Caco-2 (cell line): Measurements from ENCODE around the gene MORN2. TPM values are rescaled to one million over a fixed set of nuclear protein-coding genes. Genes with fewer than 3 reads are reported as not detected.

ENCODE experiments used
- BruUV-seq: library from RNA; stranded (reverse); fragments of 400-500 nt; replicated peaks from 2 replicates; lab custom pipeline; 2021; lab: Mats Ljungman, UMichigan
- CTCF ChIA-PET: fragments of 300-600 bp; sonication (Branson Sonifier 250); formaldehyde crosslinking; loops from one replicate; lab custom pipeline; 2022; ENCODE audit warnings: antibody characterized with exemption; lab: Charles Lee
- POLR2A ChIA-PET: fragments of 300-600 bp; sonication (Branson Sonifier 250); formaldehyde crosslinking; loops from one replicate; lab custom pipeline; 2022; ENCODE audit warnings: antibody characterized with exemption; lab: Charles Lee
- DNase-seq, 2 experiments: peaks; one replicate each; pipeline versions ENCODE4 v3.0.0 to v3.0.0-alpha.2; 2020 to 2022
- H3K27me3 ChIP-seq: replicated peaks from 2 replicates; pipeline ENCODE4 v1.6.0; 2011; ENCODE audit warnings: low read length; ENCODE audit not compliant: control insufficient read depth, insufficient read depth
- H3K36me3 ChIP-seq: 2 replicates; pipeline ENCODE4 v1.5.1; 2011; ENCODE audit warnings: low read length; ENCODE audit not compliant: control insufficient read depth, insufficient read depth
- H3K4me1 ChIP-seq: fragments of 250-450 bp; sonication (Bioruptor Pico); 2 replicates; pipeline ENCODE4 v1.5.1; 2020; ENCODE audit warnings: mild to moderate bottlenecking
- H3K4me3 ChIP-seq: 2 replicates; pipeline ENCODE4 v1.5.1; 2011; ENCODE audit warnings: low read depth, mild to moderate bottlenecking, control low read depth, low read length
- H3K9me3 ChIP-seq: fragments of 250-450 bp; sonication (Bioruptor Pico); 2 replicates; pipeline ENCODE4 v1.5.1; 2020; ENCODE audit warnings: mild to moderate bottlenecking, moderate library complexity
- H3K27ac Mint-ChIP-seq: one replicate; pipeline ENCODE4 v1.8.0; 2022; ENCODE audit warnings: mixed read lengths; ENCODE audit not compliant: unreplicated experiment
- H3K27me3 Mint-ChIP-seq: one replicate; pipeline ENCODE4 v1.8.0; 2022; ENCODE audit warnings: mixed read lengths; ENCODE audit not compliant: insufficient read depth, unreplicated experiment
- H3K36me3 Mint-ChIP-seq: one replicate; pipeline ENCODE4 v1.8.0; 2022; ENCODE audit warnings: mild to moderate bottlenecking, mixed read lengths; ENCODE audit not compliant: insufficient read depth, unreplicated experiment
- H3K4me1 Mint-ChIP-seq: one replicate; pipeline ENCODE4 v1.8.0; 2022; ENCODE audit warnings: low read depth, mixed read lengths; ENCODE audit not compliant: unreplicated experiment
- H3K4me3 Mint-ChIP-seq: one replicate; pipeline ENCODE4 v1.8.0; 2022; ENCODE audit warnings: mild to moderate bottlenecking, moderate library complexity, mixed read lengths; ENCODE audit not compliant: unreplicated experiment
- H3K9me3 Mint-ChIP-seq: one replicate; pipeline ENCODE4 v1.8.0; 2022; ENCODE audit warnings: mixed read lengths; ENCODE audit not compliant: unreplicated experiment
- intact Hi-C: fragments of 100-400 bp; cut with micrococcal nuclease; formaldehyde crosslinking; loops from one replicate; pipeline ENCODE4 v1.10.0; 2022; ENCODE audit not compliant: unreplicated experiment
- total RNA-seq: library from RNA; stranded (reverse); gene quantifications from 2 replicates; pipeline ENCODE4 v1.2.3, GENCODE V29; 2022
- TF ChIP-seq, protein P1 (sequence below), 2 experiments: fragments of 200-600 bp in 1 of 2; IDR thresholded peaks; 1 replicate in 1 of 2; 2 replicates in 1 of 2; pipeline versions ENCODE4 v1.5.1 to v1.8.0; 2011 to 2022; ENCODE audit warnings: antibody characterized with exemption in 1 of 2, control low read depth in 1 of 2, inconsistent platforms in 1 of 2, low read depth in 1 of 2, low read length in 1 of 2, mild to moderate bottlenecking in 1 of 2, moderate library complexity in 1 of 2; ENCODE audit not compliant: insufficient read depth in 1 of 2, severe bottlenecking in 1 of 2, unreplicated experiment in 1 of 2

Gene MORN2
- total RNA-seq, 1 experiment from 2014 or later: 5.5 TPM

DNA sequence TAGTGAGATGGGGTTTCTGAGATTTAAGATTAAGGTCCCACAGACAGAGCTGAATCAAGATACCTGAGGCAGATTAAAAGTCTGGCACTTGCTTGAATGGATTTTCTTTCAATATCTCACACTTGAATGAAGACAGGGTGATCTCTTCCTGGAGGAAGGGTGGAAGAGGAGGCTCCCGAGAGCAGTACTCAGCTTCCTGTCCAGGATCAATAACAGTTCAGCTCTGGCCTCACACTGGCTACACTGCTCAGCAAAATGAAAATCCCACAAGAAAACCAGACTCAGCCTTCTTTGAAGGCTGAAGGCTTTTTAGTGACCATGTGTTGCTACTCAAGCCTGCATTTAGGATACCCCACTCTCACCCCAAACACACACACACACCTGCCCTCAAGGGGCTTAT, 24.9 kb downstream of the MORN2 start:
- no TSS peak for BruUV-seq
- intact Hi-C loops: no loop called here
- Mint-ChIP-seq H3K36me3 (no peaks in the 10 kb centered on the region), H3K4me3 (no peak overlapping the region), H3K27me3 (peaks cover 9% of the 10 kb centered on the region), H3K9me3 (no peaks in the 10 kb centered on the region), H3K4me1 (no peaks in the 10 kb centered on the region), H3K27ac (no peak overlapping the region)
- Histone ChIP-seq H3K36me3 (no peaks in the 10 kb centered on the region), H3K4me3 (no peak overlapping the region), H3K9me3 (no peaks in the 10 kb centered on the region), H3K4me1 (no peaks in the 10 kb centered on the region), H3K27me3 (no peaks in the 10 kb centered on the region)
- ChIA-PET POLR2A (no interaction called here), CTCF (no interaction called here)
- TF ChIP-seq, protein P1, sequence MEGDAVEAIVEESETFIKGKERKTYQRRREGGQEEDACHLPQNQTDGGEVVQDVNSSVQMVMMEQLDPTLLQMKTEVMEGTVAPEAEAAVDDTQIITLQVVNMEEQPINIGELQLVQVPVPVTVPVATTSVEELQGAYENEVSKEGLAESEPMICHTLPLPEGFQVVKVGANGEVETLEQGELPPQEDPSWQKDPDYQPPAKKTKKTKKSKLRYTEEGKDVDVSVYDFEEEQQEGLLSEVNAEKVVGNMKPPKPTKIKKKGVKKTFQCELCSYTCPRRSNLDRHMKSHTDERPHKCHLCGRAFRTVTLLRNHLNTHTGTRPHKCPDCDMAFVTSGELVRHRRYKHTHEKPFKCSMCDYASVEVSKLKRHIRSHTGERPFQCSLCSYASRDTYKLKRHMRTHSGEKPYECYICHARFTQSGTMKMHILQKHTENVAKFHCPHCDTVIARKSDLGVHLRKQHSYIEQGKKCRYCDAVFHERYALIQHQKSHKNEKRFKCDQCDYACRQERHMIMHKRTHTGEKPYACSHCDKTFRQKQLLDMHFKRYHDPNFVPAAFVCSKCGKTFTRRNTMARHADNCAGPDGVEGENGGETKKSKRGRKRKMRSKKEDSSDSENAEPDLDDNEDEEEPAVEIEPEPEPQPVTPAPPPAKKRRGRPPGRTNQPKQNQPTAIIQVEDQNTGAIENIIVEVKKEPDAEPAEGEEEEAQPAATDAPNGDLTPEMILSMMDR (IDR thresholded peaks at IDR 0.05; ENCODE audit: insufficient read depth in 1 of 2, low read depth in 1 of 2, low read length in 1 of 2, severe bottlenecking in 1 of 2, unreplicated experiment in 1 of 2): no peak
- no peak for DNase-seq

DNA sequence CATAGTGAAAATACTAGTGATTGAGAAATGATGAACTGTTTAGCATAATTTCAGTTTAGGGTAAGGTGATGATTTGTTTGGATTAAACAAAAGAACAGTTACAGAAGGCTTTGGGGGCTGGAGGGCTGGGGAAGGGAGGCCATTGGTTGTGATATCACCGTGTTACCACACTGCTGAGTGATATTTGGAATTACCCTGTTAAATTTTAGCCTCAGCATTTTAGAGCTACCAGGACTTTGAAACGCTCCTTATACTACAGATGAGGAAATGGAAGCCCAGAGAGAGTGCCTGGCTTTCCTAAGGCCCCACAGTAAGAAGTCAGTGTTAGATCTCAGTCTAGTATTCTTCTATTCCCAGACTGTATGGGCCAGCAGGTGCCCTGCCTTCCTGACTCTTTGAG, 29.5 kb downstream of the MORN2 start:
- H3K27me3 ChIP-seq: no peaks in the 10 kb centered on the region
- no peak overlapping the region for H3K27ac Mint-ChIP-seq
- H3K9me3 Mint-ChIP-seq: no peaks in the 10 kb centered on the region
- intact Hi-C loops: no loop called here
- H3K36me3 ChIP-seq: no peaks in the 10 kb centered on the region
- no peaks in the 10 kb centered on the region for H3K4me1 Mint-ChIP-seq
- no peak for DNase-seq
- TF ChIP-seq, protein P1 (IDR thresholded peaks at IDR 0.05; ENCODE audit: insufficient read depth in 1 of 2, low read depth in 1 of 2, low read length in 1 of 2, severe bottlenecking in 1 of 2, unreplicated experiment in 1 of 2): no peak
- H3K9me3 ChIP-seq: no peaks in the 10 kb centered on the region
- no TSS peak for BruUV-seq
- H3K4me3 ChIP-seq: no peak overlapping the region
- no peaks in the 10 kb centered on the region for H3K27me3 Mint-ChIP-seq
- H3K36me3 Mint-ChIP-seq: no peaks in the 10 kb centered on the region
- no peaks in the 10 kb centered on the region for H3K4me1 ChIP-seq
- H3K4me3 Mint-ChIP-seq: no peak overlapping the region
- POLR2A ChIA-PET: no interaction called here
- CTCF ChIA-PET: interaction anchor here (0.8 kb wide), 1 partner anchor 42 kb away, joined by 3 read pairs; no protein-coding TSS in a partner anchor

DNA sequence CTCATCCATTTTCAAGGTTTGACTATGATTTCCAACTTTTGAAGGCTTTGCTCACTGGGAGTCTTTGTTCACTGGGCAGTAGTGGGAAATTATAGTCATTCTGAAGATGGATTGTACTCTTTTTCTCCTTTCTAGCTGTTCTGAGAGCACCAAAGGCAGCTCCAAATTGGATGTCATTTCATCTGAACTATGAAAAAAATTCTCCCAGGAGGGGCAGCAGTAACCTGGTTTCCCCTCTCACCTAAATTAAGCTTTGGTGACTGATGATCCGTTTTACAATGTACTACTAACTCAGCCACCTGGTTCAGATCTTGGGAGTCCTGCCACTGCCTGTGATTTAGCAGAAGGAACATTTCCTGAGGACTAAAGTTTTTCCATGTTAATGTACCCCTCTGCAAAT, 31.5 kb downstream of the MORN2 start:
- TF ChIP-seq, protein P1 (IDR thresholded peaks at IDR 0.05; ENCODE audit: insufficient read depth in 1 of 2, low read depth in 1 of 2, low read length in 1 of 2, severe bottlenecking in 1 of 2, unreplicated experiment in 1 of 2): no peak
- BruUV-seq: no TSS peak

More for the DNA sequence above, 31.5 kb downstream of the MORN2 start:
- Mint-ChIP-seq H3K9me3 (no peaks in the 10 kb centered on the region), H3K27ac (no peak overlapping the region), H3K36me3 (no peaks in the 10 kb centered on the region), H3K27me3 (no peaks in the 10 kb centered on the region), H3K4me1 (no peaks in the 10 kb centered on the region), H3K4me3 (no peak overlapping the region)
- intact Hi-C loops: no loop called here
- H3K4me3 ChIP-seq: no peak overlapping the region
- H3K4me1 ChIP-seq: no peaks in the 10 kb centered on the region
- no peak for DNase-seq
- ChIA-PET POLR2A (no interaction called here), CTCF (no interaction called here)
- no peaks in the 10 kb centered on the region for H3K9me3 ChIP-seq
- H3K36me3 ChIP-seq: no peaks in the 10 kb centered on the region
- H3K27me3 ChIP-seq: no peaks in the 10 kb centered on the region
